Neural crest cell (in vitro differentiated cells): ENCODE results near the gene TCP11. TPM values are rescaled to one million over a fixed set of nuclear protein-coding genes. Genes with fewer than 3 reads are reported as not detected.

Experiments
- DNase-seq: peaks from one replicate; pipeline ENCODE4 v3.0.0; 2021; ENCODE audit warnings: low read depth, mixed read lengths, low spot score
- H3K27ac Mint-ChIP-seq: one replicate; pipeline ENCODE4 v1.8.0; 2021; ENCODE audit warnings: mild to moderate bottlenecking, mixed read lengths; ENCODE audit not compliant: unreplicated experiment
- H3K27me3 Mint-ChIP-seq: 2 replicates; pipeline ENCODE4 v1.8.0; 2021; ENCODE audit warnings: low read depth, mild to moderate bottlenecking, mixed read lengths
- H3K36me3 Mint-ChIP-seq: 2 replicates; pipeline ENCODE4 v1.8.0; 2021; ENCODE audit warnings: low read depth, mild to moderate bottlenecking, mixed read lengths
- H3K4me1 Mint-ChIP-seq: 2 replicates; pipeline ENCODE4 v1.8.0; 2021; ENCODE audit warnings: mixed read lengths
- H3K4me3 Mint-ChIP-seq: one replicate; pipeline ENCODE4 v1.8.0; 2021; ENCODE audit warnings: mild to moderate bottlenecking, mixed read lengths
- H3K9me3 Mint-ChIP-seq: 2 replicates; pipeline ENCODE4 v1.8.0; 2021; ENCODE audit warnings: mixed read lengths
- CTCF ChIP-seq: fragments of 200-600 bp; sonication (generic); conservative IDR thresholded peaks from 2 replicates; pipeline ENCODE4 v1.5.0; 2021; ENCODE audit warnings: antibody characterized with exemption, mild to moderate bottlenecking
- total RNA-seq: library from RNA; stranded (reverse); gene quantifications from 2 replicates; pipeline ENCODE4 v1.2.1, GENCODE V29; 2021

The TCP11 gene
- total RNA-seq, 1 donor from 2014 or later, result not detected

GRCh38 chr6:35161776-35162607 is 20.9 kb upstream of the TCP11 start:
- Mint-ChIP-seq H3K4me3 (no peak overlapping the region), H3K4me1 (peaks cover 4% of the 10 kb centered on the region), H3K27me3 (no peaks in the 10 kb centered on the region), H3K9me3 (no peaks in the 10 kb centered on the region), H3K36me3 (no peaks in the 10 kb centered on the region), H3K27ac (no peak overlapping the region)
- no peak for TF ChIP-seq CTCF
- DNase-seq, result no peak

DNA sequence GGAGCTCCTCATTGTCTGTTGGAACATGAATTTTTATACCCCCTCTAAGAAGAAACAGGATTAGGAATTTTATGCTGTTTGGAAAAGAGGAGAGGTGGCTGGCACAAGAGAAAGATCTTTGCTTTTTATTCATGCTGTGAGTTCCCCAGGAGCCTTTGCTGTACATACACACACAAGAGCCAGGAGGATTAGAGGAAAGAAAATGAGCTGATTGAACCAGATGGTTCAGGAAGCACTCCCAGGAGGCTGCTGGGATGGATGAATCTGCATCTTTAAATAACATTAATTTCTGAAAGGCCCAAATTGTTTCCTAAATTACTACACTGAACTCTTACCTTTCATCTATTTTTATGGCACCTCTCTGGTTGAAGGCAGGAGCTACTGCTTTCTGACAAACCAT is 20.1 kb upstream of the TCP11 start:
- Mint-ChIP-seq H3K27me3 (no peaks in the 10 kb centered on the region), H3K9me3 (no peaks in the 10 kb centered on the region), H3K4me1 (peaks cover 4% of the 10 kb centered on the region), H3K36me3 (no peaks in the 10 kb centered on the region), H3K27ac (no peak overlapping the region), H3K4me3 (no peak overlapping the region)
- DNase-seq, result no peak
- no peak for TF ChIP-seq CTCF

- peaks cover 4% of the 10 kb centered on the region for H3K4me1 Mint-ChIP-seq
- TF ChIP-seq CTCF, result no peak
- no peak for DNase-seq
- no peaks in the 10 kb centered on the region for H3K27me3 Mint-ChIP-seq
- no peak overlapping the region for H3K4me3 Mint-ChIP-seq
- no peaks in the 10 kb centered on the region for H3K36me3 Mint-ChIP-seq
- no peaks in the 10 kb centered on the region for H3K9me3 Mint-ChIP-seq
- H3K27ac Mint-ChIP-seq, result no peak overlapping the region
These were observed 19.5 kb upstream of the TCP11 start for GRCh38 chr6:35160642-35161041.

- TF ChIP-seq CTCF, result no peak
- Mint-ChIP-seq H3K27me3 (no peaks in the 10 kb centered on the region), H3K4me3 (no peak overlapping the region), H3K27ac (no peak overlapping the region), H3K4me1 (peaks cover 4% of the 10 kb centered on the region), H3K36me3 (no peaks in the 10 kb centered on the region), H3K9me3 (no peaks in the 10 kb centered on the region)
- no peak for DNase-seq
These were observed 17.4 kb upstream of the TCP11 start for GRCh38 chr6:35158520-35158919.

GRCh38 chr6:35154947-35155346 is 13.8 kb upstream of the TCP11 start:
- no peaks in the 10 kb centered on the region for H3K9me3 Mint-ChIP-seq
- no peak for DNase-seq
- H3K27ac Mint-ChIP-seq, result no peak overlapping the region
- H3K36me3 Mint-ChIP-seq, result no peaks in the 10 kb centered on the region
- no peak for TF ChIP-seq CTCF
- H3K4me1 Mint-ChIP-seq, result peaks cover 10% of the 10 kb centered on the region
- no peaks in the 10 kb centered on the region for H3K27me3 Mint-ChIP-seq
- no peak overlapping the region for H3K4me3 Mint-ChIP-seq
